Measurements from ENCODE around the gene KLHL29. TPM values are rescaled to one million over a fixed set of nuclear protein-coding genes. Genes with fewer than 3 reads are reported as not detected.

KLHL29 gene
- total RNA-seq, 1 donor from 2014 or later: 4.4 TPM

GRCh38 chr2:23414871-23415270, 29.9 kb downstream of the KLHL29 start:
- Mint-ChIP-seq H3K4me3 (ENCODE audit: low read depth) (no peak overlapping the region), H3K9me3 (ENCODE audit: low read depth) (no peaks in the 10 kb centered on the region), H3K4me1 (ENCODE audit: low read depth) (peaks cover 3% of the 10 kb centered on the region), H3K27ac (no peak overlapping the region), H3K36me3 (ENCODE audit: insufficient read depth) (no peaks in the 10 kb centered on the region), H3K27me3 (peaks cover 30% of the 10 kb centered on the region)
- TF ChIP-seq CTCF (IDR thresholded peaks at IDR 0.05; ENCODE audit: unreplicated experiment): peak; percentile 31
- DNase-seq (ENCODE audit: low spot score, unreplicated experiment): no peak

- no peak overlapping the region for H3K4me3 Mint-ChIP-seq (ENCODE audit: low read depth)
These were observed 32.3 kb downstream of the KLHL29 start for GRCh38 chr2:23417310-23417709.

GRCh38 chr2:23418056-23418455, 33.1 kb downstream of the KLHL29 start:
- no peak overlapping the region for H3K27ac Mint-ChIP-seq
- H3K4me1 Mint-ChIP-seq (ENCODE audit: low read depth): peaks cover 3% of the 10 kb centered on the region
- H3K27me3 Mint-ChIP-seq: peaks cover 31% of the 10 kb centered on the region
- H3K4me3 Mint-ChIP-seq (ENCODE audit: low read depth): no peak overlapping the region
- H3K9me3 Mint-ChIP-seq (ENCODE audit: low read depth): no peaks in the 10 kb centered on the region
- DNase-seq (ENCODE audit: low spot score, unreplicated experiment): no peak
- TF ChIP-seq CTCF (IDR thresholded peaks at IDR 0.05; ENCODE audit: unreplicated experiment): no peak
- no peaks in the 10 kb centered on the region for H3K36me3 Mint-ChIP-seq (ENCODE audit: insufficient read depth)

More at GRCh38 chr2:23417310-23417709, 32.3 kb downstream of the KLHL29 start:
- peaks cover 3% of the 10 kb centered on the region for H3K4me1 Mint-ChIP-seq (ENCODE audit: low read depth)
- H3K27ac Mint-ChIP-seq: no peak overlapping the region
- H3K36me3 Mint-ChIP-seq (ENCODE audit: insufficient read depth): no peaks in the 10 kb centered on the region
- no peaks in the 10 kb centered on the region for H3K9me3 Mint-ChIP-seq (ENCODE audit: low read depth)
- DNase-seq (ENCODE audit: low spot score, unreplicated experiment): no peak
- TF ChIP-seq CTCF (IDR thresholded peaks at IDR 0.05; ENCODE audit: unreplicated experiment): no peak
- peaks cover 31% of the 10 kb centered on the region for H3K27me3 Mint-ChIP-seq

- Mint-ChIP-seq H3K36me3 (ENCODE audit: insufficient read depth) (no peaks in the 10 kb centered on the region), H3K27me3 (peaks cover 29% of the 10 kb centered on the region), H3K4me3 (ENCODE audit: low read depth) (no peak overlapping the region), H3K27ac (no peak overlapping the region), H3K9me3 (ENCODE audit: low read depth) (no peaks in the 10 kb centered on the region), H3K4me1 (ENCODE audit: low read depth) (peaks cover 2% of the 10 kb centered on the region)
- DNase-seq (ENCODE audit: low spot score, unreplicated experiment): no peak
- no peak for TF ChIP-seq CTCF (IDR thresholded peaks at IDR 0.05; ENCODE audit: unreplicated experiment)
These were observed 33.5 kb downstream of the KLHL29 start for GRCh38 chr2:23418461-23418911.

GRCh38 chr2:23419171-23420090, 34.5 kb downstream of the KLHL29 start:
- Mint-ChIP-seq H3K36me3 (ENCODE audit: insufficient read depth) (no peaks in the 10 kb centered on the region), H3K4me1 (ENCODE audit: low read depth) (peaks cover 1% of the 10 kb centered on the region), H3K27ac (no peak overlapping the region), H3K4me3 (ENCODE audit: low read depth) (no peak overlapping the region), H3K27me3 (peaks cover 26% of the 10 kb centered on the region), H3K9me3 (ENCODE audit: low read depth) (no peaks in the 10 kb centered on the region)
- no peak for TF ChIP-seq CTCF (IDR thresholded peaks at IDR 0.05; ENCODE audit: unreplicated experiment)
- no peak for DNase-seq (ENCODE audit: low spot score, unreplicated experiment)

Data from progenitor cell of endocrine pancreas (in vitro differentiated cells).